T-helper 22 cell (primary cell): ENCODE results near the gene DDX4.
"Not testable (repeated sequence)": the region's sequence is repeated elsewhere in the genome, so short reads cannot be mapped to it uniquely, and the experiment has no call there.

Experiments used
- DNase-seq: peaks from one replicate; pipeline ENCODE4 v3.0.0-alpha.2; 2020; ENCODE audit warnings: low read depth

The DDX4 gene

DNA sequence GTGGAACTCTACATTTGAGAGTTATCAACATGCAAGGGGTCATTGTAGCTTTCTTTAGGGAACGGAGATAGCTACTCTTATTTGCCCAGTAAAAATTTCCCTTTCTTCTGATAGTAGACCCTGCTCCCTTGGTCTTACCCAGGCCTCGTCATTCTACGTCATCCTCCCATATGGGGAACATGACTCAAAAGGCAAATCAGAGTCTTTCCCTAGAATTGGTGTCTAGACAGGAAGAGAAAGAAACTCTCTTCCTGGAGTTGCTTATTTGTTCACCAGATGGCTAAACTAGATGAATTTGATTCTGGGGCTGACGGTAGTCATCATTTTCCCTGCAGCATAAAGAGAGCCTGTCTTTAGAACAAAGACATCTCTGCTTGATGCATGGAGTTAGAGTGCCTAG, 13.6 kb upstream of the DDX4 start:
- no peak for DNase-seq

DNA sequence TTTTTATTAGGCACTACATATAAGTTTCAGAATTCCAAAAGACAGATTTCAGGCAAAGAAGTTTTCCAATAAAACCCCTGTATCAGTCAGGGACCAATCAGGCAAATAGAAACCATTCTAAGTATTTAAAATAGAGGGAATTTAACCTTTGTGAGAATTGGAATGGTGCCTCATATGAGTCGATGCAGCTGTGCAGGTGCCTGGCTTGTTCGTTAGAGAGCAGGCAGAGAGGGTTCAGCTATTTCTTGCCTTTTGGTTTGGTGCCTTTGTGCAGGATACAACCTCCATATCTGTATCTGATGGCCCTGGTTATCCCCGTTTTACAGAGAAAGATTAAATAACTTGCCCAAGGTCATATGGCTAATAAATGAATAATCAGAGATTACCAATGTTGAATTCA, 6.0 kb upstream of the DDX4 start:
- DNase-seq, result no peak

DNA sequence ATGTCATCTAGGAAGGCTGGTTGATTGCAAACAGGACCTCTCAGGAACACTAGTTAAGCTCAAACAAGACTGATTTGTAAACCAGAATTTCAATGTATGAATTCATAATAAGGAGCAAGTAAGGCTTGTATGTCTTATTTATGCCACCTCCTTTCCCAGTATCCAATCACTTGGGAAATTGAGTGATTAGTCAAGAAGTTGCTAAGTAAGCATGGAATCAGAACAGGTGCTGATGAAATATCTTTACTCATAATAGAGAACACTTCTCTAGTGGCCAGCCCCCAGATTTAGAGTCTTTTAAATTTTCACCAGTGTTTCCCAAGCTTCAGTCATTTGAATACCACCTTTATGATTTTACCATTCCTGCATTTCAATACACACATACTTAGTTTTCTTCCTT, 5.3 kb upstream of the DDX4 start:
- DNase-seq, result no peak

DNA sequence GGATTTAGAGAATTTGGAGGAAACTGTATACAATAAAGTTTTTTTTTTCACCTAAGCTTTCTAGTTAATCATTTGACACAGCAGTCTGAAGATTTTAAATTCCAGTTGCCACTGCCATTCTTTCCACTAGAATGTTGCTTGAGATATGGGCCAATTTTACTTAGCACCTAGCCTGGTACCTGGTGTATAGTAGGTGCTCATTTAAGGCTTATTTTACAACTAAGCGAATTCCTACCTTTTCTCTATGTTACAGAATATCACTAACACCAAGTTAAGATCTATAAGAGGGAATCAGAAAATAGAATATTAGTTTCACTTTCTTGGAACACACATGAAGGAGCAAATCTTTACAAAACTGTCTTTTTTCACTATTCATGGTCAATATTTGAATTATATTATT, 3.2 kb upstream of the DDX4 start:
- no peak for DNase-seq

DNA sequence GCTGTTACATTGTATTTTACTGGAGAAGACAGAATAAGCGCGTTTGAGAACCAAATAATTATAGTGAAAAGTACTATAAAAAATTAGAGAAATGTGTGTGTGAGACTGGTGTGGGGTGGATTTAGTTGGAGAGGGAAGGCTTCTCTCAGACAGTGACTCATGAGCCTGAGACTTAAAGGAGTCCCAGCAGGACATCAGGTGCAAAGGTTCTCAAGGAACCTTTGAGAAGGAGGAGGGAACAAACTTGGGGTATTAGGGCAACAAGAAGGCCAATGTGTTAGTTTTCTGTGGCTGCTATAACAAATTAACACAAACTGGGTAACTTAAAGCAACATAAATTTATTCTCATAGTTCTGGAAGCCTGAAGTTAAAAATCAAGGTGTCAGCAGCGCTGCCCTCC, 4.9 kb downstream of the DDX4 start:
- DNase-seq, result no peak

DNA sequence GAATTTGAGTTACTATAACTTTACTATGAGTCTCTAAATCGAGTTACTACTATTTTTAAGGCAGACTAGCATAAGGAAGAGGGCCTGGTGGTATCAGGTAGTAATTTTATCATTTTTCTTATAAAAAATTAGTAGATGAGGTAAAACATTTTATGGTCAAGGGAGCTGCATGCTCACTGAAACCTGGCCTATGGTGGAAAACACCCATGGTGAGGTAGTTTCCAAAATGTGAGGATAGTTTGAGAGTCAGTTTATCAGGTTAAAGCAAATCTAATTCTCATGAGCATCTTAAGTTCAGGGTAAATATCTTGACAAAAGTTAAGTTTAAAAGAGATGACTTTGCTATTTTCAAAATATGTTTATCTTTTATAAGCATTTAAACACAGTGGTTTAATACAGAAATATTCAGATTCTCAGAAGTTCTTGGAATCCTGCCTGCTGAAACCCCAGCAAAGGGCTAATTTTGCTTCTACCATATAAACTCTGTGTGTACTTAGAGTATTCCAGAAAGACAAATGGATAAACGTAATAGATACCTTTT, 10.0 kb downstream of the DDX4 start:
- no peak for DNase-seq

DNA sequence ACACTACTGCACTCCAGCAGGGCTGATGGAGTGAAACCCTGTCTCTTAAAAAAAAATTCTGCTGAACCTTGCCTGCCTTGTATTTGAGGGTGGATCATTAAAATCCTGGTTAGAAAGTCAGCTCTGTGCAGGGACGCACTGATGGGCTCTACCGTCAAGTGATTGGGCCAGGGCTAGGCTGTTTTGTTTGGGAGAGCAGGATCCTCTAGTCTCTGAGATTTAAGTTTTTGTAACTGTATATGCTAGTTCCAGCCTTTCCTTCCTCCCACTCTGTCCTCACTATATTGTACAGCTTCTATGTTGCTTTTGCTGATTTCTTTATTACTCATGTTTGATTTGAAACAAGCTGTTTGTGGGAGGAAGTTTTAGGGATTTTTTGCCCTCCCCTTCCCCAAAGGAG, 11.5 kb downstream of the DDX4 start:
- no peak for DNase-seq

DNA sequence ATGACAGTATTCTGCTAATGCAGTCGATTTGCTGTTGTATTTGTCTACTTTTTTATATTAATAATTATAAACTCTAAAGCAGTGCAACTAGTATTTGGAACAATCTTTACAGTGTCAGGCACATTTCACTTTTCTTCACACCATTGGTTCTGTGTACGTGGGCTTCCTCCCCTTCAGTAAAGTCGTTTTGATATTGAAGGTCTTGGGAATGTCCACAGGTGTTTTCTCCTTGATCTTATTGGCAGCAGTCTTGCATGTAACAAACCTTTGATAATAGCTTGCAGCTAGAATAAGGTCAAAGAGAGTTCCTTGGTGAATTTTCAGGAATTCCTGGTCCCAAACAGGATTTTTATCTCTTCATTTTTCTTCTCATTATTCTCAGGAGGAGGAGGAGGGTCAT, 12.2 kb downstream of the DDX4 start:
- DNase-seq, result no peak

DNA sequence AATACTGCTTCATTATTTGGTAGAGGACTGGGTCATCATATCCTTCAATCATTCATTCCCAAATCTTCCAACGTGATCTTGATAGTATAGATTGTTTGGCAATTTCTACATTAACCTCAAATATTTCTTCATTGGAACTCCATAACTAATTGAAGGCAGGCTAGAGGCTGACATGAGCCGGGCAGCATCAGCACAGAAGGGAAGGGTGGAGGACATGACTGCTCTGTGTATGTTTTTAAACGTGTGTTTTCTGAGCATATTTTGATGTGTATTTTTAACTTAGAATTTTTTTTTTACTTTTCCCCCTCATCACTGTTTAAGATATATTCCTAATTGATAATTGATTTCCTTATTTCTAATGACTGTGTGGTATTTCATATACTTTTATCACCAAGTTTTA, 12.6 kb downstream of the DDX4 start:
- DNase-seq, result no peak

DNA sequence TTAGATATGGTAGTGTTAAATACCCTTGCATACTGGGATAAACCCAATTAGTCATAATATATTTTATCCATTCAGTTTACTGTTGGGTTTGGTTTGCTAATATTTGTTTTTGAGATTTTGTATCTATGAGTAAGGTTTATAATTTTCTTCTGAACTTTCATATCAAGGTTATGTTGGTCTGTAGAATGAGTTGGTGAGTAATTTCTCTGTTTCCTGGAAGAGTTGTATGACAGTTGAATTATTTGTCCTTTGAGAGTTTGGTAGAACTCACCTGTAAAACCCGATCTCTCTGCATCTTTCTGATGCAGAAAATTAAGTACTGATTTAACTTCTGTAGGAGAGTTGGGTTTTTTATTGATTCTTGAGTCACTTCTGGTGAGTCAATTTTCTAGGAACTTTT, 20.4 kb downstream of the DDX4 start:
- DNase-seq, result no peak

DNA sequence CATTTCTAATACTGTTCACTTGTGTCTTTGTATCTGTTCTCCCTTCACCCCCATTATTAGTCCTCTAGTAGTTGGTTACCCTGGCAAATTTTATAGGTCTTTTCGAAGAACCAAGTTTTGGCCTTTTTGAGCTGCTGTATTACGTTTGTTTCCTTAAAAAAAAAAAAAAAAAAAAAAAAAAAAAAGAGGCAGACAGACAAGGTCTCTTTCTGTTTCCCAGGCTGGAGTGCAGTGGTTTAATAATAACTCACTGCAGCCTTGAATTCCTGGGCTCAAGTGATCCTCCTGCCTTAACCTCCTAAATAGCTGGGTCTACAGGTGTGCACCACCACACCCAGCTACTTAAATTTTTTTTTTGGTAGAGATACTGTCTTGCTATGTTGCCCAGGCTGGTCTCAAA, 20.9 kb downstream of the DDX4 start:
- DNase-seq, result no peak

DNA sequence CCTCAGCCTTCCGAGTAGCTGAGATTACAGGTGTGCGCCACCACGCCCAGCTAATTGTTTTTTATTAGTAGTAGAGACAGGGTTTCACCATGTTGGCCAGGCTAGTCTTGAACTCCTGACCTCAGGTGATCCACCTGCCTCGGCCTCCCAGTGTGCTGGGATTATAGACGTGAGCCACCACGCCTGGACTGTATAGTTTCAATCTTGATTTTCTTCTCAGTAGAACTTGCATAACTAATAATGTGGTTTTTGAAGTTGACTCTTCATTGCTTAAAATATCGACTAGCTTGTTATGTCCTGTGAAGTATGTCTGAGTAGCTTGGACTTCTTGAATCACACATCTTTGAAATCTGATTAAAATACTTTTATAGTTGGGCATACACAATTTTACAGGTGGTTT, 23.9 kb downstream of the DDX4 start:
- not testable (repeated sequence) for DNase-seq

DNA sequence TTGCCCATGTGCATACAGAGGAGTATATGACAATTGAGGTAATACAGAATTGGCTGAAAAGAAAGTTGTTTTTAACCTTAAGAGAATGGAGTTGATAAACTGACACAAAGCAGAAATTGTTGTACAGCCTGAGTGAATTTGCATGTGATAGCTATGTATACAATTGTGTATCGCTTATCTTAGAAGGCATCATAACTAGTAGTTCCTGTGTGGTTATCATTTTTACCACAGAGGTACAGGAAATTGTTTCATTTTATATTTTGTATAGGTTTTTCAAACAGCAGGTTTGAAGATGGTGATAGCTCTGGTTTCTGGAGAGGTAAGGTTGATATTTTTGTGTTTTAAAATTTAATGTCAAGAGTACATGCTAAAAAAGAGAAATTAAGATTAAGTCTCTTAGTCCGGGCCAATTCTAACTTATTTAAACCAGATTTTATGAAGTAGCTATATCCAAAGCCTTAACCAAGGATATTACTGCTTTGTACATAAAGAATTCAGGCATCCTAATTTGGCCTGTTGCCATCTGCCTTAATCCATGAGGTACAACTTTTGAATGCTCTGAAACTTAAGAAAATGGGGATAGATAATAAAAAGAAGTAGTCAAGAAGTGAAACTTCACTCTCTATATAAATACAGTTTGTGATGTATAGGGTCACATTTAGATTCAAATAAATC, 26.0 kb downstream of the DDX4 start:
- no peak for DNase-seq

DNA sequence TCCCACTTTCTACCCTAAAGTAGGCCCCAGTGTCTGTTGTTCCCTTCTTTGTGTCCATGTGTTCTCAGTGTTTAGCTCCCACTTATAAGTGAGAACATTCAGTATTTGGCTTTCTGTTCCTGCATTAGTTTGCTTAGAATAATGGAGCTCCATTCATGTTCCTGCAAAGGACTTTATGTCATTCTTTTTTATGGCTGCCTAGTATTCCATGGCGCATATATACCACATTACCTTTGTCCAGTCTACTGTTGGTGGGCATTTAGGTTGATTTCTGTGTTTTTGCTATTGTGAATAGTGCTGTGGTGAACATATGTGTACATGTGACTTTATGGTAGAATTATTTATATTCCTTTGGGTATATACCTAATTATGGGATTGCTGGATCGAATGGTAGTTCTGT, 30.4 kb downstream of the DDX4 start:
- DNase-seq, result no peak

DNA sequence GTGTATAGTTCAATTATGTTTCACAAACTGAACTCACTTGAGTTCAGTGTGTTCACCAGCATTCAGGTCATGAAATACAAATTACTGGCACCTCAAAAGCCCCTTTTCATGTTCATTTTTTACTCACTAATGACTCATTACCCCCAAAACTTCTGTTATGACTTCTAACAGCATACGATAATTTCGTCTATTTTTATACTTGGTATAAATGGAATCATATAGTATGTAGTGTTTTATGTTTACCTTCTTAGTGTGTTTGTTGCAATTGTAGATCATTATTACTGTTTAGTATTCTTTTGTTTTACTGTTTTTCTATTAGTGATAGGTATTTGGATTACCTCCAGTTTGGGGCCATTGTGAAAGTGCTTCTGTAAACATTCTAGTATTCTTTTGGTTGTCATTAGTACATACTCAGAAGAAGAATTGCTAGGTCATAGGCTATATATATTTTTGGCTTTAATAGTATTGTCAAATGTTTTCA, 33.4 kb downstream of the DDX4 start:
- no peak for DNase-seq

DNA sequence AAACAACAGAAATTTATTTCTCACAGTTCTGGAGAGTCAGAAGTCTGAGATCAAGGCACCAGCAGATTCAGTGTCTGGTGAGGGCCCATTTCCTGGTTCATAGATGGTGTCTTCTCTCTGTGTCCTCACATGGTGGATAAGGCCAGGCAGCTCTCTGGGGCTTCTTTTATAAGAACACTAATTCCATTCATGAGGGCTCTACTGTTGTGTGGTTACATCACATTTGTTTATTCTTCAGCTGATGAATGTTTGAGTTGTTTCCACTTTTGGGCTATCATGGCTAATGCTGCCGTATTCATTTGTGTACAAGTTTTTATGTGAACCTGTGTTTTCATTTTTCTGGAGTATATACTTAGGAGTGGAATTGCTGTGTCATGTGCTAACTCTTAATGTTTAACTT, 35.2 kb downstream of the DDX4 start:
- no peak for DNase-seq

DNA sequence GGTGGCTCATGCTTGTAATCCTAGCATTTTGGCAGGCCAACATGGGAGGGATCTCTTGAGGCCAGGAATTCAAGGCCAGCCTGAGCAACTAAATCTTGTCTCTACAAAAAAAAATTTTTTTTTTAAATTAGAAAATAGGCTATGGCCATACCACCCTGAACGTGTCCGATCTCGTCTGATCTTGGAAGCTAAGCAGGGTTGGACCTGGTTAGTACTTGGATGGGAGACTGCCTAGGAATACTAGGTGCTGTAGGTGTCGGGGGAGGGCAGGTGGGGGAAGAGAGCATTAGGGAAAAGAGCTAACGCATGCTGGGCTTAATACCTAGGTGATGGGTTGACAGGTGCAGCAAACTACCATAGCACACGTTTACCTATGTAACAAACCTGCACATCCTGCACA, 39.5 kb downstream of the DDX4 start:
- no peak for DNase-seq

DNA sequence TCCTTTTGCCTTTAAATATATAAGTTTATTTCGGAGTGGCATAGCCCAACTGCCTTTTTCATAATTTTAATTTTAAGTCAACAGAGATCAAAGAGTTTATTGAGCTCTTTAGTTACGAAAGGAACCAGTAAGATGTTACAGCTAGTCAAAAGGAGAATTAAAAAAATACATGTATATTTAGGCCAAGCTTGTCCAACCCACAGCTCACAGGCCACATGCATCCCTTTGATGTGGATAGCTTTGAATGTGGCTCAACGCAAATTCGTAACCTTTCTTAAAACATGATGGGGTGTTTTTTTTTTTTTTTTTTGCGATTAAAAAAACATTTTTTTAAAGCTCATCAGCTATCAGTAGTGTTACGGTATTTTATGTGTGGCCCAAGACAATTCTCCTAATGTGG, 63.1 kb downstream of the DDX4 start:
- DNase-seq, result no peak

DNA sequence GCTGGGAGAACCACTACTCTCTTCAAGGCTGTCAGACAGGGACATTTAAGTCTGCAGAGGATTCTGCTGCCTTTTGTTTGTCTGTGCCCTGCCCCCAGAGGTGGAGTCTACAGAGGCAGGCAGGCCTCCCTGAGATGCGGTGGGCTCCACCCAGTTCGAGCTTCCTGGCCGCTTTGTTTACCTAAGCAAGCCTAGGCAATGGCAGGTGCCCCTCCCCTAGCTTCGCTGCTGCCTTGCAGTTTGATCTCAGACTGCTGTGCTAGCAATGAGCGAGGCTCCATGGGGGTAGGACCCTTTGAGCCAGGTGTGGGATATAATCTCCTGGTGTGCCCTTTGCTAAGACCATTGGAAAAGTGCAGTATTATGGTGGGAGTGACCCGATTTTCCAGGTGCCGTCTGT, 71.0 kb downstream of the DDX4 start:
- DNase-seq, result not testable (repeated sequence)

DNA sequence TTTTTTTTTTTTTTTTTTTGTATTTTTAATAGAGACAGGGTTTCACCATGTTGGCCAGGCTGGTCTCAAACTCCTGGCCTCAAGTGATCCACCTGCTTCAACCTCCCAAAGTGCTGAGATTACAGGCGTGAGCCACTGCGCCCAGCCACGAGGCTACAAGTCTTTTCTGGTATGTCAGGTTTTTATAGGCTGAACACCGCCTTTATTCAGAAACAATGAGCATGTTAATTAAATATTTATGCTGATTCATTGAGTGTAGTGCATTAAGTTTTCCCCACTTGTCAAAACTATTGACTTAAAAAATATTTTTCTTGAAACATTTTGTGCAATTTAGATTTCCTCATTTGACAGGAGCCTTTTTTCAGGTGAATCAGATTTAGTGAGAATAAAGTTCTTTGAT, 78.1 kb downstream of the DDX4 start:
- DNase-seq, result not testable (repeated sequence)

DNA sequence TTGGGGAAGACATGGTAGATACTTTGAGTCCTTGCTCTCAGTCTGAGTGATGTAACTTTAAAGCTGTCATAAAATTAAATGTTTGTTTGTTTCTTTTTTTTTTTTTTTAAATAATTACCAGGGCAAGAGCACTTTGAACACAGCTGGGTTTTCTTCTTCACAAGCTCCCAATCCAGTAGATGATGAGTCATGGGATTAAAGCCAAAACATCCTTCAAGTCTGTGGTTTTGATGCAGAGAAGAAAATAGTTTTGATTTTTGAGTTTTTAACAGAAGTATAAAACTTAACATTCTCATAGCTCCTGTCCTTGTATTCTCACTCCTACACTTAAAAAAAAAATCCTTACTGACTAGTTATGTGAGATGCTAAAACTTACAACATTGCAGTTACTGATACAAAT, 78.5 kb downstream of the DDX4 start:
- no peak for DNase-seq

DNA sequence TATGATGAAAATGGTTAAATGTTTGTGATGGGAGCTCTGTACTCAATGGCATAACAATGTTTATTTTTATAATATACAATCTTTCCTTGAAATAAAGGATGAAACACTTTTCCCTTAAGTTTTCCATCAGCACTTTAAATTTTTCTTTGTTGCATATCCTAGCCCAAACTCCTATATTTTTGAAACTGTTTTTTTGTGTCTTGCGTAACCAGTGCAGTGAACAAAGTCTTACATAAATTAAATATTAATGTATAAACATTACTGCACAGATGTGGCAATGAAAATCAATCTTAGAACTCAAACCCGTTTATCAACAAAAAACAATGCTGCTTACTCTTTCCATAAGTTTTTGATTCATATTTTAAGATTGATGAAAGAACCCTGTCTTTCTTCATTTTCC, 79.2 kb downstream of the DDX4 start:
- no peak for DNase-seq

DNA sequence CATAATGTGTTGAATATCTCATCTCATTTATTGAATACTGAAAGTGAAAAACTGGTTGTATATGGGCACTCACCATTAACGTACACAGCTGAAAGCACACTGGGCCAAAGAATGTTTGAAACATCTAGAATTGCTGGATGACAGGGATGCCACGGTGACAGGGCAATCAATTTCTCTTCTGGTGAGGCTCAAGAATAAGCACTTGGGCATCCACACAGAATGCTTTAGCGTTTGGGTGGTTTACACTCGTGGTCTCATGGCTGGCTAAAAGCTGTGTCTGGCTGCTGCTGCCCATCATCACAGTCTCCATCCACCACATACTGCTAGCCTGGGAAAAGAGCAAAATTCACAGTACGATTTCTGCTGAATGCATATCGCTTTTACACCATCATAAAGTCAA, 82.6 kb downstream of the DDX4 start:
- DNase-seq, result no peak

DNA sequence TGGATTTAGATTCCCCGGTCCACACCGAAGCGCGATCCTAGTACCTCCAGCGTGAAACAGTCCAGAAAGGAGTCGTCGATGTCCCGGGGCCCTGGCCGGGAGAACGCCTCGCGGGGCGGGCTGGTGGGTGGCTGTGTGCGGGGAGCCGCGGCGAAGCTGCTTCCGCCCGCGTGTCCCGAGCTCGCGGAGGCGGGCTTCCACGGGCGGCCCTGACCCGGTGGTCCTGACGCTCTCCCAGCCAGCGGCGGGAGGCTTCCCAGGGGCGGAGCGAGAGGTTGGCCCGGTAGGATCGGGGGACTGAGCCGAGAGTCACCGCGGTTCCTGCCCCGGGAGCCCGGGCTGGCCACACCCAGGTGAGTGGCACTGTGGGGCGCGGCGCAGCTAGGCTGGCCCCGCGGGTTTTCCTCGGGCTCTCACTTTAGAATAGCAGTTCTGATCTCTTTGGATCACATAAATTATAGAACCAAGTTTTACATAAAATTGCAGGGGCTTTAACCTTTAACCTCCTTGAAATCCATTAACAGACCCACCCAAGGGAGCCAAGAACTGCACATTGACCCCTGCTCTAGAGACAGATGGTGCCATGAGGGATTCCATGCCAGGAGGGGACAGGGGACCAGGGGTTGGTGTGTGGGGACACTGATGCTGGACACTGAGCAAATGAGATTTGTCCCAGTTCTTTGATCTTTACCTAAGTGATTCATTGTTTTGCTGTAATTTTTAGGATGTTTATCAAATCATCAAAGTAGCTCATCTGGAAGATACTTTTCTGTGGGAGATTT, 84.1 kb downstream of the DDX4 start:
- DNase-seq, result no peak
